ENCODE measurements around the gene INVS. TPM values are rescaled to one million over a fixed set of nuclear protein-coding genes. Genes with fewer than 3 reads are reported as not detected.

INVS gene
- total RNA-seq, 2 experiments from 2014 or later = 30.7 to 36.7 TPM

- no TSS peak for BruUV-seq (replicated peaks)
- Histone ChIP-seq H2AFZ (ENCODE audit: low read length) (no peak overlapping the region), H3K79me2 (ENCODE audit: insufficient read depth, low read depth, low read length) (0 out of 2 replicates have a peak, but pooled peaks cover 4% of the 10 kb centered on the region), H4K20me1 (ENCODE audit: insufficient read depth, low read length) (no peaks in the 10 kb centered on the region), H3K36me3 (ENCODE audit: insufficient read depth, low read length) (peaks cover 27% of the 10 kb centered on the region), H3K4me2 (ENCODE audit: low read length) (no peak overlapping the region), H3K4me3 (ENCODE audit: low read depth, low read length, poor library complexity, severe bottlenecking) (no peak overlapping the region), H3K9me3 (ENCODE audit: low read length) (peaks cover 13% of the 10 kb centered on the region; the same call in 1 of the 2 replicates), H3K4me1 (ENCODE audit: insufficient read depth, low read length, poor library complexity, severe bottlenecking) (no peaks in the 10 kb centered on the region), H3K27ac (ENCODE audit: low read depth, low read length, poor library complexity, severe bottlenecking) (no peak overlapping the region), H3K9me2 (ENCODE audit: insufficient read depth, low read length) (no peaks in the 10 kb centered on the region)
- POLR2A ChIA-PET = interaction anchor here (0.5 to 0.7 kb wide), 2 partner anchors 177 to 277 kb away, joined by 3 read pairs; no protein-coding TSS in a partner anchor
- CTCF ChIA-PET (ENCODE audit: unreplicated experiment) = no interaction called here
- DNase-seq (ENCODE audit: low spot score) = no peak
- TF ChIP-seq CTCF (conservative IDR thresholded peaks at IDR 0.05; ENCODE audit: low read length) = no peak
- TF ChIP-seq EZH2phosphoT487 (IDR thresholded peaks at IDR 0.05; ENCODE audit: borderline replicate concordance, low read depth, low read length) = no peak
- intact Hi-C loops (cut with micrococcal nuclease; ENCODE audit: unreplicated experiment) = no loop called here
Measured at GRCh38 chr9:100196828-100197227, 97.8 kb downstream of the INVS start.

GRCh38 chr9:100197553-100197952 is 98.5 kb downstream of the INVS start:
- H3K4me1 ChIP-seq (ENCODE audit: insufficient read depth, low read length, poor library complexity, severe bottlenecking) = no peaks in the 10 kb centered on the region
- CTCF ChIA-PET (ENCODE audit: unreplicated experiment) = no interaction called here
- POLR2A ChIA-PET = interaction anchor here (0.6 kb wide), 1 partner anchor 16 kb away, joined by 3 read pairs; no protein-coding TSS in a partner anchor
- no peaks in the 10 kb centered on the region for H3K9me2 ChIP-seq (ENCODE audit: insufficient read depth, low read length)
- no peak overlapping the region for H3K4me3 ChIP-seq (ENCODE audit: low read depth, low read length, poor library complexity, severe bottlenecking)
- BruUV-seq (replicated peaks) = no TSS peak
- no peak for TF ChIP-seq CTCF (conservative IDR thresholded peaks at IDR 0.05; ENCODE audit: low read length)
- no peak for TF ChIP-seq EZH2phosphoT487 (IDR thresholded peaks at IDR 0.05; ENCODE audit: borderline replicate concordance, low read depth, low read length)
- H4K20me1 ChIP-seq (ENCODE audit: insufficient read depth, low read length) = no peaks in the 10 kb centered on the region
- peaks cover 22% of the 10 kb centered on the region for H3K36me3 ChIP-seq (ENCODE audit: insufficient read depth, low read length)
- no peak for DNase-seq (ENCODE audit: low spot score)
- H3K9me3 ChIP-seq (ENCODE audit: low read length) = peaks cover 12% of the 10 kb centered on the region; the same call in 1 of the 2 replicates
- no peak overlapping the region for H3K27ac ChIP-seq (ENCODE audit: low read depth, low read length, poor library complexity, severe bottlenecking)
- H2AFZ ChIP-seq (ENCODE audit: low read length) = no peak overlapping the region
- H3K4me2 ChIP-seq (ENCODE audit: low read length) = no peak overlapping the region
- intact Hi-C loops (cut with micrococcal nuclease; ENCODE audit: unreplicated experiment) = no loop called here
- 0 out of 2 replicates have a peak, but pooled peaks cover under 1% of the 10 kb centered on the region for H3K79me2 ChIP-seq (ENCODE audit: insufficient read depth, low read depth, low read length)

DNA sequence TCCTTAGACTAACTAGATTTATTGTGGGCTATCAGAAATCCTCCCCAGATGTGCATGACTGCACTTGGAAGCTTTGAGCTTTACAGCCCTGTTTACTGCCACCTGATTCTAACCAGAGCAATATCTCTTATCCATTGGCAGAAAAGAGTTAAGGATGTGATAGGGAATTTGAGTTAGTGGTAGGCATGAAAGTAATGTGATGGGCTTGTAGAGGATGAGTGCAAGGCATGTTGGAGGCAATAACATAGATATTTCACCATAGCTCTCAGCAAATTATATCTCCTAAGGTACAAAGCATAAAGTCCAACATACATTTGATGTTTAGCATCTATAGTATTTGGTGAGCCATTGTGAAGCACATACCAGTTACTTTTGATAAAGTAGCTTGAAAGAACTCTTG is 103.8 kb downstream of the INVS start:
- Histone ChIP-seq H4K20me1 (ENCODE audit: insufficient read depth, low read length) (no peaks in the 10 kb centered on the region), H3K27ac (ENCODE audit: low read depth, low read length, poor library complexity, severe bottlenecking) (no peak overlapping the region), H3K4me1 (ENCODE audit: insufficient read depth, low read length, poor library complexity, severe bottlenecking) (no peaks in the 10 kb centered on the region), H3K9me2 (ENCODE audit: insufficient read depth, low read length) (no peaks in the 10 kb centered on the region), H3K79me2 (ENCODE audit: insufficient read depth, low read depth, low read length) (no peaks in the 10 kb centered on the region), H3K36me3 (ENCODE audit: insufficient read depth, low read length) (peaks cover under 1% of the 10 kb centered on the region; the same call in 1 of the 2 replicates), H3K9me3 (ENCODE audit: low read length) (peaks cover 6% of the 10 kb centered on the region; the same call in 1 of the 2 replicates), H2AFZ (ENCODE audit: low read length) (no peak overlapping the region), H3K4me3 (ENCODE audit: low read depth, low read length, poor library complexity, severe bottlenecking) (no peak overlapping the region), H3K4me2 (ENCODE audit: low read length) (no peak overlapping the region)
- DNase-seq (ENCODE audit: low spot score) = no peak
- no TSS peak for BruUV-seq (replicated peaks)
- intact Hi-C loops (cut with micrococcal nuclease; ENCODE audit: unreplicated experiment) = no loop called here
- TF ChIP-seq CTCF (conservative IDR thresholded peaks at IDR 0.05; ENCODE audit: low read length) = no peak
- TF ChIP-seq EZH2phosphoT487 (IDR thresholded peaks at IDR 0.05; ENCODE audit: borderline replicate concordance, low read depth, low read length) = no peak
- ChIA-PET CTCF (ENCODE audit: unreplicated experiment) (no interaction called here), POLR2A (interaction anchor here (0.6 to 1.0 kb wide), 6 partner anchors 10 to 1046 kb away, joined by 3 to 9 read pairs (median 4); no protein-coding TSS in a partner anchor)

All from OCI-LY7 (cell line).